ENCODE results near the gene LMAN2. TPM values are rescaled to one million over a fixed set of nuclear protein-coding genes. Genes with fewer than 3 reads are reported as not detected.

LMAN2 gene
- total RNA-seq, 1 experiment from 2014 or later: 128 TPM

DNA sequence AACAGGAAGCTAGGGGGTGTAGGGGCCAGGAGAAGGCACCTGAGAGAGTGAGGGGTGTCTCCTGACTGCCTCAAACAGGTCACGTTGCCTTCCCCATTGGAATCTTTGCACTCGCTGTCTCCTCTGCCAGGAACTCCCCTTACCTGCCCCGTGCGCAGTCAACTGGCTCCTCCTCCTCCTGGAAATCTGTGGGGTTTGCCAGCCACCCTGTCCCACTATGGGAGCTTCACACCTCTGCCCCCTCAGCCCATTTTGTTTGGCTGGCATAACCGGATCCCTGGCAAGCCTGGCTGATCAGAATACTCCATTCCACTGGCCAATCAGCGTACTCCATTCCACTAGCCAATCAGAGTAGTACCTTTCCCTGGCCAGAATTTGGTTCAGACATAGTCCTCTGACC, 22.3 kb upstream of the LMAN2 start (continued):
- TF ChIP-seq, protein P1, sequence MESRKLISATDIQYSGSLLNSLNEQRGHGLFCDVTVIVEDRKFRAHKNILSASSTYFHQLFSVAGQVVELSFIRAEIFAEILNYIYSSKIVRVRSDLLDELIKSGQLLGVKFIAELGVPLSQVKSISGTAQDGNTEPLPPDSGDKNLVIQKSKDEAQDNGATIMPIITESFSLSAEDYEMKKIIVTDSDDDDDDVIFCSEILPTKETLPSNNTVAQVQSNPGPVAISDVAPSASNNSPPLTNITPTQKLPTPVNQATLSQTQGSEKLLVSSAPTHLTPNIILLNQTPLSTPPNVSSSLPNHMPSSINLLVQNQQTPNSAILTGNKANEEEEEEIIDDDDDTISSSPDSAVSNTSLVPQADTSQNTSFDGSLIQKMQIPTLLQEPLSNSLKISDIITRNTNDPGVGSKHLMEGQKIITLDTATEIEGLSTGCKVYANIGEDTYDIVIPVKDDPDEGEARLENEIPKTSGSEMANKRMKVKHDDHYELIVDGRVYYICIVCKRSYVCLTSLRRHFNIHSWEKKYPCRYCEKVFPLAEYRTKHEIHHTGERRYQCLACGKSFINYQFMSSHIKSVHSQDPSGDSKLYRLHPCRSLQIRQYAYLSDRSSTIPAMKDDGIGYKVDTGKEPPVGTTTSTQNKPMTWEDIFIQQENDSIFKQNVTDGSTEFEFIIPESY (IDR thresholded peaks at IDR 0.05; ENCODE audit: extremely low read depth, insufficient replicate concordance, low read length): no peak

- Histone ChIP-seq H3K4me2 (ENCODE audit: low read length) (no peak overlapping the region), H3K27ac (ENCODE audit: low read depth, low read length) (no peak overlapping the region), H3K4me3 (replicated peaks in 1 of 2; ENCODE audit: low read depth in 1 of 2, low read length in 2 of 2) (no peak overlapping the region), H3K27me3 (ENCODE audit: insufficient read depth, low read length) (no peaks in the 10 kb centered on the region), H3K9me2 (ENCODE audit: insufficient read depth) (no peaks in the 10 kb centered on the region), H3K4me1 (ENCODE audit: control insufficient read depth in 1 of 2, insufficient read depth in 2 of 2, low read length in 2 of 2) (peaks cover 14 to 34% of the 10 kb centered on the region in 2 experiments), H4K20me1 (ENCODE audit: insufficient read depth) (no peaks in the 10 kb centered on the region), H3K36me3 (ENCODE audit: control insufficient read depth in 1 of 2, insufficient read depth in 2 of 2, low read length in 2 of 2) (no peaks in the 10 kb centered on the region), H2AFZ (ENCODE audit: low read depth, low read length, poor library complexity, severe bottlenecking) (no peak overlapping the region), H3K79me2 (ENCODE audit: insufficient read depth, low read length) (no peaks in the 10 kb centered on the region), H3K9me3 (ENCODE audit: control insufficient read depth in 1 of 2, insufficient read depth in 1 of 2, low read depth in 1 of 2, low read length in 2 of 2) (no peaks in the 10 kb centered on the region), H3K9ac (ENCODE audit: low read length) (no peak overlapping the region)
- intact Hi-C loops (cut with micrococcal nuclease): no loop called here
- ATAC-seq: no peak
- POLR2A ChIA-PET: interaction anchor here (1.2 kb wide), 1 partner anchor 17 kb away, joined by 4 read pairs; no protein-coding TSS in a partner anchor
- RAD21 ChIA-PET (ENCODE audit: low non-redundant PET in 1 of 2, low total read pairs in 2 of 2, uncharacterized antibody in 2 of 2, unreplicated experiment in 2 of 2): no interaction called here
- CTCF ChIA-PET: no interaction called here
- DNase-seq (ENCODE audit: low read depth, low spot score): no peak
- TF ChIP-seq, protein P2, sequence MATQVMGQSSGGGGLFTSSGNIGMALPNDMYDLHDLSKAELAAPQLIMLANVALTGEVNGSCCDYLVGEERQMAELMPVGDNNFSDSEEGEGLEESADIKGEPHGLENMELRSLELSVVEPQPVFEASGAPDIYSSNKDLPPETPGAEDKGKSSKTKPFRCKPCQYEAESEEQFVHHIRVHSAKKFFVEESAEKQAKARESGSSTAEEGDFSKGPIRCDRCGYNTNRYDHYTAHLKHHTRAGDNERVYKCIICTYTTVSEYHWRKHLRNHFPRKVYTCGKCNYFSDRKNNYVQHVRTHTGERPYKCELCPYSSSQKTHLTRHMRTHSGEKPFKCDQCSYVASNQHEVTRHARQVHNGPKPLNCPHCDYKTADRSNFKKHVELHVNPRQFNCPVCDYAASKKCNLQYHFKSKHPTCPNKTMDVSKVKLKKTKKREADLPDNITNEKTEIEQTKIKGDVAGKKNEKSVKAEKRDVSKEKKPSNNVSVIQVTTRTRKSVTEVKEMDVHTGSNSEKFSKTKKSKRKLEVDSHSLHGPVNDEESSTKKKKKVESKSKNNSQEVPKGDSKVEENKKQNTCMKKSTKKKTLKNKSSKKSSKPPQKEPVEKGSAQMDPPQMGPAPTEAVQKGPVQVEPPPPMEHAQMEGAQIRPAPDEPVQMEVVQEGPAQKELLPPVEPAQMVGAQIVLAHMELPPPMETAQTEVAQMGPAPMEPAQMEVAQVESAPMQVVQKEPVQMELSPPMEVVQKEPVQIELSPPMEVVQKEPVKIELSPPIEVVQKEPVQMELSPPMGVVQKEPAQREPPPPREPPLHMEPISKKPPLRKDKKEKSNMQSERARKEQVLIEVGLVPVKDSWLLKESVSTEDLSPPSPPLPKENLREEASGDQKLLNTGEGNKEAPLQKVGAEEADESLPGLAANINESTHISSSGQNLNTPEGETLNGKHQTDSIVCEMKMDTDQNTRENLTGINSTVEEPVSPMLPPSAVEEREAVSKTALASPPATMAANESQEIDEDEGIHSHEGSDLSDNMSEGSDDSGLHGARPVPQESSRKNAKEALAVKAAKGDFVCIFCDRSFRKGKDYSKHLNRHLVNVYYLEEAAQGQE (IDR thresholded peaks at IDR 0.05; ENCODE audit: low read depth): no peak
- no peak for TF ChIP-seq RAD21 (IDR thresholded peaks at IDR 0.05; ENCODE audit: low read depth)
- TF ChIP-seq CTCF (IDR thresholded peaks at IDR 0.05 in 2 of 3, conservative IDR thresholded peaks at IDR 0.05 in 1 of 3; ENCODE audit: borderline replicate concordance in 1 of 3, insufficient read depth in 1 of 3, low read depth in 2 of 3, low read length in 2 of 3): no peak
- no peak for TF ChIP-seq SRF (IDR thresholded peaks at IDR 0.05; ENCODE audit: low read depth)
- no peak for TF ChIP-seq EZH2 (IDR thresholded peaks at IDR 0.05)
- no TSS peak for BruUV-seq (replicated peaks)
Measured at GRCh38 chr5:177372910-177373309, 21.4 kb upstream of the LMAN2 start.
